A549 (cell line): ENCODE measurements around the gene FBXO15. TPM values are rescaled to one million over a fixed set of nuclear protein-coding genes. Genes with fewer than 3 reads are reported as not detected.

Experiments
- ATAC-seq, 2 experiments: fragments of 200-7000 bp in 1 of 2; fragments of >200 bp in 1 of 2; cut with Nextera tagmentation in 1 of 2; cut with Tn5 transposase in 1 of 2; 3 replicates each; pipeline versions ENCODE4 v1.8.0 to v1.9.1; 2018 to 2020; ENCODE audit warnings: mild to moderate bottlenecking in 1 of 2, moderate library complexity in 1 of 2
- CTCF ChIA-PET: fragments of 300-600 bp; sonication (Branson Sonifier 250); formaldehyde crosslinking; extraction: SDS; loops from one replicate; lab custom pipeline; 2021; ENCODE audit warnings: antibody characterized with exemption, inconsistent platforms; lab: Yijun Ruan, JAX
- POLR2A ChIA-PET: fragments of 350-600 bp; formaldehyde crosslinking; extraction: SDS; loops from one replicate; lab custom pipeline; 2021; ENCODE audit warnings: antibody characterized with exemption, inconsistent platforms; lab: Yijun Ruan, JAX
- DNase-seq, 2 experiments: peaks; one replicate each; pipeline versions ENCODE4 v3.0.0 to v3.0.0-alpha.2; 2011 to 2016; ENCODE audit warnings: low read depth in 1 of 2, low spot score in 1 of 2
- FAIRE-seq: peaks from 2 replicates; lab custom pipeline; 2011; peaks lifted over from hg19 to GRCh38; lab: Jason Lieb, UNC
- H3K27ac ChIP-seq, 2 experiments: fragments of >200 bp; sonication (Bioruptor Twin); formaldehyde crosslinking; 3 replicates each; pipeline ENCODE4 v1.5.1; 2016 to 2017
- H3K4me1 ChIP-seq: fragments of >200 bp; sonication (Bioruptor Twin); formaldehyde crosslinking; 3 replicates; pipeline ENCODE4 v1.6.1; 2016
- H3K4me2 ChIP-seq: fragments of >200 bp; sonication (Bioruptor Twin); formaldehyde crosslinking; 3 replicates; pipeline ENCODE4 v1.6.1; 2016
- H3K4me3 ChIP-seq: fragments of >200 bp; sonication (Bioruptor Twin); formaldehyde crosslinking; 3 replicates; pipeline ENCODE4 v1.5.1; 2016
- H3K9me3 ChIP-seq: fragments of >200 bp; sonication (Bioruptor Twin); formaldehyde crosslinking; 3 replicates; pipeline ENCODE4 v1.6.1; 2016
- BCL3 ChIP-seq: fragments of >200 bp; sonication (Bioruptor Twin); formaldehyde crosslinking; IDR thresholded peaks from 3 replicates; pipeline ENCODE4 v1.6.1; 2016
- CEBPB ChIP-seq, 2 experiments: fragments of >200 bp in 1 of 2; sonication (Bioruptor Twin) in 1 of 2; formaldehyde crosslinking in 1 of 2; IDR thresholded peaks; 2 replicates each; pipeline ENCODE4 v1.6.1; 2012 to 2016
- CHD2 ChIP-seq: fragments of 150-350 bp; IDR thresholded peaks from 2 replicates; pipeline ENCODE4 v1.6.1; 2014; ENCODE audit warnings: low read length; ENCODE audit not compliant: partially characterized antibody
- CHD4 ChIP-seq: fragments of 200-600 bp; sonication (generic); IDR thresholded peaks from 2 replicates; pipeline ENCODE4 v1.6.1; 2016; ENCODE audit warnings: antibody characterized with exemption, mild to moderate bottlenecking, borderline replicate concordance
- CTCF ChIP-seq: fragments of >200 bp; sonication (Bioruptor Twin); formaldehyde crosslinking; IDR thresholded peaks from 3 replicates; pipeline ENCODE4 v1.5.1; 2016
- EHF ChIP-seq: fragments of 250-450 bp; sonication (Bioruptor Pico); IDR thresholded peaks from 2 replicates; pipeline ENCODE4 v1.5.0; 2020; ENCODE audit warnings: mild to moderate bottlenecking
- ESRRA ChIP-seq: fragments of 150-350 bp; IDR thresholded peaks from 2 replicates; pipeline ENCODE4 v1.6.1; 2014; ENCODE audit warnings: mild to moderate bottlenecking, low read length, borderline replicate concordance
- FOSL2 ChIP-seq, 2 experiments: fragments of 450-650 bp in 1 of 2; fragments of >200 bp in 1 of 2; sonication (Bioruptor Twin) in 1 of 2; formaldehyde crosslinking; IDR thresholded peaks; 2 replicates each; pipeline versions ENCODE4 v1.5.0 to v1.6.1; 2016 to 2020; ENCODE audit warnings: mild to moderate bottlenecking in 1 of 2, moderate library complexity in 1 of 2
- GATA3 ChIP-seq: IDR thresholded peaks from 2 replicates; pipeline ENCODE4 v1.6.1; 2012; ENCODE audit warnings: borderline replicate concordance
- HMGXB4 ChIP-seq: fragments of 250-450 bp; sonication (Bioruptor Pico); IDR thresholded peaks from 2 replicates; pipeline ENCODE4 v1.5.0; 2021; ENCODE audit warnings: mild to moderate bottlenecking, moderate library complexity, borderline replicate concordance
- HOXA7 ChIP-seq: fragments of 250-450 bp; sonication (Bioruptor Pico); IDR thresholded peaks from 2 replicates; pipeline ENCODE4 v1.5.0; 2020; ENCODE audit warnings: mild to moderate bottlenecking, moderate library complexity
- JUN ChIP-seq, 2 experiments: fragments of >200 bp; sonication (Bioruptor Twin); formaldehyde crosslinking; IDR thresholded peaks; 2 replicates in 1 of 2; 3 replicates in 1 of 2; pipeline ENCODE4 v1.6.1; 2016 to 2017
- MAZ ChIP-seq: fragments of 150-350 bp; IDR thresholded peaks from 2 replicates; pipeline ENCODE4 v1.6.1; 2014; ENCODE audit warnings: antibody characterized with exemption, low read depth, low read length, borderline replicate concordance
- MYC ChIP-seq: IDR thresholded peaks from 2 replicates; pipeline ENCODE4 v1.6.1; 2012; ENCODE audit warnings: mild to moderate bottlenecking, inconsistent platforms, low read length, improper control_type of control experiment, borderline replicate concordance
- NFE2L2 ChIP-seq: fragments of 150-350 bp; conservative IDR thresholded peaks from 2 replicates; pipeline ENCODE4 v1.6.1; 2014; ENCODE audit warnings: low read length
- PHF8 ChIP-seq: fragments of 200-600 bp; sonication (generic); IDR thresholded peaks from 2 replicates; pipeline ENCODE4 v1.6.1; 2016; ENCODE audit warnings: low read depth, mild to moderate bottlenecking, antibody characterized with exemption, moderate library complexity, borderline replicate concordance
- POLR2A ChIP-seq: IDR thresholded peaks from 2 replicates; pipeline ENCODE4 v1.6.1; 2012; ENCODE audit warnings: mild to moderate bottlenecking, low read length
- RAD21 ChIP-seq, 2 experiments: fragments of >200 bp in 1 of 2; sonication (Bioruptor Twin) in 1 of 2; formaldehyde crosslinking in 1 of 2; IDR thresholded peaks in 1 of 2; conservative IDR thresholded peaks in 1 of 2; 2 replicates in 1 of 2; 3 replicates in 1 of 2; pipeline ENCODE4 v1.6.1; 2012 to 2018; ENCODE audit warnings: inconsistent platforms in 1 of 2
- RNF2 ChIP-seq: fragments of 200-600 bp; sonication (generic); IDR thresholded peaks from 2 replicates; pipeline ENCODE4 v1.6.1; 2016; ENCODE audit warnings: low read depth, mild to moderate bottlenecking, antibody characterized with exemption, moderate library complexity, borderline replicate concordance
- SMC3 ChIP-seq: fragments of >200 bp; sonication (Bioruptor Twin); formaldehyde crosslinking; IDR thresholded peaks from 3 replicates; pipeline ENCODE4 v1.6.1; 2018; ENCODE audit warnings: inconsistent platforms
- WGBS: methylation state at CpG from one replicate; pipeline ENCODE4 v1.1.6; 2017; ENCODE audit errors: missing lambda C conversion rate; 5-methylcytosine and 5-hydroxymethylcytosine counted together
- polyA minus RNA-seq: library from RNA; depleted of rRNA, polyadenylated mRNA; stranded (reverse); fragments of >200 nt; gene quantifications from 2 replicates; pipeline ENCODE4 v1.2.3, GENCODE V29; 2011; rRNA and poly(A)+ RNA removed
- polyA plus RNA-seq, 4 experiments: library from polyadenylated mRNA; depleted of rRNA in 3 of 4; stranded (reverse); fragments of >200 nt; fragmentation: RNase III in 1 of 4; extraction: RNeasy Plus Mini Kit Qiagen cat#74134 plus additional on column Dnase treatment in 1 of 4; gene quantifications; 2 replicates in 3 of 4; 3 replicates in 1 of 4; pipeline ENCODE4 v1.2.3, GENCODE V29; 2011 to 2017
- TF ChIP-seq, protein P1 (sequence below): IDR thresholded peaks from 2 replicates; pipeline ENCODE4 v1.6.1; 2012; ENCODE audit warnings: low read depth, borderline replicate concordance
- TF ChIP-seq, protein P2 (sequence below): IDR thresholded peaks from 2 replicates; pipeline ENCODE4 v1.6.1; 2012
- TF ChIP-seq, protein P3 (sequence below): IDR thresholded peaks from 2 replicates; pipeline ENCODE4 v1.6.1; 2012

The FBXO15 gene
- polyA plus RNA-seq (2011; rRNA removed), result 1.7 and 2.3 TPM in 2 replicates
- 0.54 and 0.63 TPM in 2 replicates for polyA plus RNA-seq (2012; cell fraction: cytosol; rRNA removed)
- polyA plus RNA-seq (2012; cell fraction: nucleus; rRNA removed), result 0.71 and 1.9 TPM in 2 replicates
- 0.83 to 1.4 TPM (median 1.3 TPM) in 3 replicates for polyA plus RNA-seq (2017; fragmentation: RNase III; extraction: RNeasy Plus Mini Kit Qiagen cat#74134 plus additional on column Dnase treatment)
- 1.5 and 2.3 TPM in 2 replicates for polyA minus RNA-seq

DNA sequence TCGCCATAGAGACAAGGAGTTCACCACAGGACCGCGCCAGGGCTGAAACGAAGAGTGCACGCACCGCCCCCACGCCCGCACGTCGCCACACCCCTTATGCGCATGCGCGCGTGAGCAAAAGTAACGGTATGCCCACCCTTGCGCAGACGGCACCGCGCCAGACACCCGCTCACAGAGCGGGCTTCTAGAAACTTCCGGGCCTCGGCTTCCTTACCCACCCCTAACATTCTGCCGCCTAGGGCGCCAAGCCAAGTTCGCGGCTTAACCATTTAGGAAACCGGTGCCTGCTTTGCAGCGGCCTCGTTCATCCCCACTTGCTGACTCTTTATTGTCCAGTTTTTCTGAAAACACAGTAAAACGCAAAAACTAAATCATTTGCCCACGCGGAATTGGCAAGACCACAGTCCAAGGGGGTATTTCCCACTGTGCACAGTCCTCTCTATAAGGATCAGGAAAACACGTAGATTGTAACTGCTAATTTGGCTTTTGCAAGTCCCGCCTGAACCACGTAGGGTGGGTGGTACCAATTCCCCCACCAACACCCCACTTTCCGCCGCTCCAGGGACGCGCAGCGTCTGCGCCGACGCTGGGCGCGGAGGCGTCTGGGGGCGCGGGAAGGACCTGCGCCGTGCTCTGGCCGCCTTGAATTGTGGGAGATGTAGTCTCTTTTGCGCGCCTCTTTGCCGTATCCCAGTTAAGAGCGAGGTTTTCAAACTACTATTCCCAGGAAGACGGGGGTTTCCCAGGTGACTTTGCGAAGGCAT, at the start of gene FBXO15, which contains the start of gene TIMM21:
Gene FBXO15 (minus strand): TSS at position 56 of the 764 bp plus-strand sequence. CDS start 49 bp downstream, at position 7.
Gene TIMM21 (plus strand): TSS at position 745 of the 764 bp plus-strand sequence. CDS start 286 bp downstream, outside the sequence.
- FAIRE-seq (no peak), ATAC-seq (peak; percentile 97 to 98), DNase-seq (peak; percentile 80 to 94)
- peak within 1 kb of the TSS; percentile 94 for H3K4me2 ChIP-seq
- H3K27ac ChIP-seq, result peak within 1 kb of the TSS; percentile 97 to 99
- H3K4me3 ChIP-seq, result peak within 1 kb of the TSS; percentile 68
- CTCF ChIA-PET, result no interaction called here
- WGBS, result 1% methylated on average over 42 of the region's 58 CpGs
- no peaks in the 10 kb centered on the region for H3K9me3 ChIP-seq
- TF ChIP-seq, protein P1, sequence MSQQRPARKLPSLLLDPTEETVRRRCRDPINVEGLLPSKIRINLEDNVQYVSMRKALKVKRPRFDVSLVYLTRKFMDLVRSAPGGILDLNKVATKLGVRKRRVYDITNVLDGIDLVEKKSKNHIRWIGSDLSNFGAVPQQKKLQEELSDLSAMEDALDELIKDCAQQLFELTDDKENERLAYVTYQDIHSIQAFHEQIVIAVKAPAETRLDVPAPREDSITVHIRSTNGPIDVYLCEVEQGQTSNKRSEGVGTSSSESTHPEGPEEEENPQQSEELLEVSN, result peak; percentile 89
- TF ChIP-seq RNF2, result no peak
- TF ChIP-seq, protein P2, sequence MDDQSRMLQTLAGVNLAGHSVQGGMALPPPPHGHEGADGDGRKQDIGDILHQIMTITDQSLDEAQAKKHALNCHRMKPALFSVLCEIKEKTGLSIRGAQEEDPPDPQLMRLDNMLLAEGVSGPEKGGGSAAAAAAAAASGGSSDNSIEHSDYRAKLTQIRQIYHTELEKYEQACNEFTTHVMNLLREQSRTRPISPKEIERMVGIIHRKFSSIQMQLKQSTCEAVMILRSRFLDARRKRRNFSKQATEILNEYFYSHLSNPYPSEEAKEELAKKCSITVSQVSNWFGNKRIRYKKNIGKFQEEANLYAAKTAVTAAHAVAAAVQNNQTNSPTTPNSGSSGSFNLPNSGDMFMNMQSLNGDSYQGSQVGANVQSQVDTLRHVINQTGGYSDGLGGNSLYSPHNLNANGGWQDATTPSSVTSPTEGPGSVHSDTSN, result 0 out of 2 replicates have a peak, but pooled peaks have one; percentile 16
- TF ChIP-seq JUN (IDR thresholded peaks at IDR 0.05), result peak in 1 of 2 experiments; percentile 64; a peak in 3 of 5 replicates
- 0 out of 2 replicates have a peak, but pooled peaks have one; percentile 30 for TF ChIP-seq ESRRA
- no peak for TF ChIP-seq CHD4
- TF ChIP-seq CEBPB (IDR thresholded peaks at IDR 0.05), result 0 out of 4 replicates have a peak, but pooled peaks of 1 of the 2 experiments have one; percentile 12
- no peak for TF ChIP-seq EHF (CRISPR knock-in tag)
- TF ChIP-seq PHF8, result peak; percentile 57; the same call in 1 of the 2 replicates
- 0 out of 2 replicates have a peak, but pooled peaks have one; percentile 56 for TF ChIP-seq MYC
- TF ChIP-seq GATA3, result no peak
- TF ChIP-seq CHD2, result no peak
- no peak for TF ChIP-seq HOXA7 (CRISPR knock-in tag)
- TF ChIP-seq, protein P3, sequence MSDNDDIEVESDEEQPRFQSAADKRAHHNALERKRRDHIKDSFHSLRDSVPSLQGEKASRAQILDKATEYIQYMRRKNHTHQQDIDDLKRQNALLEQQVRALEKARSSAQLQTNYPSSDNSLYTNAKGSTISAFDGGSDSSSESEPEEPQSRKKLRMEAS, result peak; percentile 89
- no peak for TF ChIP-seq MAZ
- TF ChIP-seq POLR2A, result peak; percentile 71
- no peak for TF ChIP-seq BCL3
- H3K4me1 ChIP-seq, result peaks cover 6% of the 10 kb centered on the region; the same call in 1 of the 3 replicates
- POLR2A ChIA-PET, result no interaction called here

- POLR2A ChIA-PET, result no interaction called here
- CTCF ChIA-PET, result interaction anchor here (0.8 to 4.3 kb wide), 13 partner anchors 9 to 297 kb away, joined by 3 to 62 read pairs (median 5); no protein-coding TSS in a partner anchor
- ATAC-seq (peak; percentile 80 to 89), FAIRE-seq (no peak), DNase-seq (peak; percentile 65 to 77)
- peaks cover 10% of the 10 kb centered on the region for H3K4me1 ChIP-seq
- peak overlapping the region; percentile 71 to 84 for H3K27ac ChIP-seq
- H3K4me2 ChIP-seq, result peak overlapping the region; percentile 70
- under 1% methylated on average over 9 of the region's 9 CpGs for WGBS
- H3K9me3 ChIP-seq, result no peaks in the 10 kb centered on the region
- peak overlapping the region; percentile 33; the same call in 2 of the 3 replicates for H3K4me3 ChIP-seq
- no peak for TF ChIP-seq CHD4
- TF ChIP-seq RAD21 (conservative IDR thresholded peaks at IDR 0.05 in 1 of 2, IDR thresholded peaks at IDR 0.05 in 1 of 2), result peak; percentile 79 to 94
- no peak for TF ChIP-seq NFE2L2
- peak; percentile 93 for TF ChIP-seq CTCF
- no peak for TF ChIP-seq FOSL2 (IDR thresholded peaks at IDR 0.05)
- no peak for TF ChIP-seq FOSL2 (CRISPR knock-in tag; IDR thresholded peaks at IDR 0.05)
- TF ChIP-seq HMGXB4 (CRISPR knock-in tag), result no peak
- TF ChIP-seq SMC3, result peak; percentile 91
Observed at GRCh38 chr18:74196220-74197119, 48.8 kb upstream of the FBXO15 start.
